Heart right ventricle (tissue), 16 donors: ENCODE measurements around the gene TPRG1L. TPM values are rescaled to one million over a fixed set of nuclear protein-coding genes. Genes with fewer than 3 reads are reported as not detected.

Experiments used
- ATAC-seq, 8 donors: fragments of 200-7000 bp; cut with Tn5 transposase; one replicate each; pipeline ENCODE4 v1.9.1; 2020; ENCODE audit warnings: mild to moderate bottlenecking in 8 of 8, moderate library complexity in 8 of 8, moderate number of reproducible peaks in 1 of 8
- DNase-seq, 2 donors: peaks; one replicate each; pipeline ENCODE4 v3.0.0-alpha.2; 2020
- H3K27ac ChIP-seq, 10 donors: fragments of 200-600 bp; sonication (generic) in 2 of 10; one replicate each; pipeline versions ENCODE4 v1.5.0 to v1.8.0; 2020 to 2022; ENCODE audit warnings: mild to moderate bottlenecking in 3 of 10
- H3K27me3 ChIP-seq, 7 donors: fragments of 200-600 bp; one replicate each; pipeline ENCODE4 v1.8.0; 2021 to 2022; ENCODE audit warnings: mild to moderate bottlenecking in 2 of 7
- H3K36me3 ChIP-seq, 9 donors: fragments of 200-600 bp; sonication (generic) in 1 of 9; one replicate each; pipeline versions ENCODE4 v1.5.0 to v1.8.0; 2020 to 2022; ENCODE audit warnings: mild to moderate bottlenecking in 2 of 9
- H3K4me1 ChIP-seq, 9 donors: fragments of 200-600 bp; sonication (generic) in 1 of 9; one replicate each; pipeline versions ENCODE4 v1.5.0 to v1.8.0; 2020 to 2022; ENCODE audit warnings: mild to moderate bottlenecking in 4 of 9
- H3K4me3 ChIP-seq, 10 donors: fragments of 200-600 bp; sonication (generic) in 2 of 10; one replicate each; pipeline versions ENCODE4 v1.5.0 to v1.8.0; 2020 to 2022; ENCODE audit warnings: mild to moderate bottlenecking in 7 of 10, moderate library complexity in 2 of 10
- H3K9me3 ChIP-seq, 11 donors: fragments of 200-600 bp in 10 of 11; sonication (generic) in 2 of 11; one replicate each; pipeline versions ENCODE4 v1.5.0 to v1.8.0; 2013 to 2022; ENCODE audit warnings: mild to moderate bottlenecking in 2 of 11, control low read depth in 1 of 11, moderate library complexity in 1 of 11
- WGBS, 2 donors: extraction: QIAGEN DNeasy Blood & Tissue Kit; methylation state at CpG; one replicate each; pipeline ENCODE4 v1.1.7; 2013; ENCODE audit warnings: inconsistent platforms in 1 of 2; 5-methylcytosine and 5-hydroxymethylcytosine counted together
- intact Hi-C, 10 donors: fragments of 100-400 bp; cut with DNase I; formaldehyde crosslinking; loops; one replicate each; pipeline versions ENCODE4 v1.11.1 to v1.14.2; 2022
- polyA plus RNA-seq, 2 donors: library from polyadenylated mRNA; stranded (reverse); fragments of 200-250 nt; gene quantifications; one replicate each; pipeline ENCODE4 v1.2.3, GENCODE V29; 2013
- total RNA-seq, 10 donors: library from RNA; stranded (reverse); fragmentation: NEBNext Ultra II Directional in 3 of 10; extraction: Animal tissue kit (Norgen Biotek cat#: 25700) in 3 of 10; gene quantifications; one replicate each; pipeline versions ENCODE4 v1.2.1 to v1.2.4, GENCODE V29; 2021 to 2023
- TF ChIP-seq, protein P1 (sequence below), 9 donors: fragments of 200-600 bp; sonication (generic) in 2 of 9; IDR thresholded peaks; one replicate each; pipeline versions ENCODE4 v1.5.0 to v1.8.0; 2021 to 2022; ENCODE audit warnings: antibody characterized with exemption in 9 of 9, mild to moderate bottlenecking in 5 of 9, moderate library complexity in 1 of 9
- donor health status: Arrhythmogenic right ventricular cardiomyopathy.
- donor health status: ischemic (EF 13 %, LVEDD 7.1; RV severe dilation, severe dysfunction).
- donor health status: healthy with polysubstance abuse.
- donor health status: DM: no; HTN: yes; CAD: no.
- donor health status: DM: no; HTN: no; CAD: no.
- donor health status: ischemic (EF 25% LVEDD 6.9; RV normal size, moderate dysfunction).
- donor health status: ischemic (EF 25% LVEDD 5.7; RV mildly dilated, moderate dysfunction).
- donor health status: healthy.
- donor health status: DM: yes; HTN: yes; CAD: no.
- donor health status: Ischemic cardiomyopathy.
- donor health status: ischemic (EF 35%, LVEDD 5.7; RV mildly dilated, moderate dysfunction).
- donor health status: nonischemic (EF 11% LVEDD 7.7; RV severe dilation, severe dysfunction).
- donor health status: DM: yes; HTN: yes; CAD: no.
- donor health status: PGD.
- donor health status: ischemic (EF 29% LVEDD 5.4; RV normal size, mild dysfunction).
- donor health status: nonischemic (EF 23%, LVEDD 6.1; RV moderate dilation, normal function).

TPRG1L gene
- total and polyA plus RNA-seq, 12 donors = 15.1 to 60.7 (median 49.0) TPM

DNA sequence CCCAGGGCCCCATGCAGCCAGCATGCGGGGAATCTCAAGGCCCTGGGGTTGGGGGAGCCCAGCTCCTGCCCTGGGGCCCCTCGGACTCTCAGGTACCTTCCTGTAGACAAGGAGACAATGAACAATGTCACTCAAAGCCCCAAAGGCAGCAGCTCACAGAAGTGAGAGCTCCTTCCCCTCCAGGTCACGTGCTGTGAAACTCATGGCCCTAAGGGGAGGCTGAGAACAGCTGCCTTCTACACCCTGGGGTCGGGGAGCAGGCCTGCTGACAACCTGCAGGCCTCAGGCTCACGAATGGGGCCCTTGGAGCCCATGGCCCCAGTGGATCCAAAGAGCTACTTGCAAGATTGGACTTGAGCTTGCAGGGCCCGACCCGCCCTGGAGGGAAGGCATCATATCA, 16.7 kb upstream of the TPRG1L start:
- H3K27me3 ChIP-seq = peaks cover 13 to 69% (median 49%) of the 10 kb centered on the region in 7 donors
- no peak for ATAC-seq
- TF ChIP-seq, protein P1, sequence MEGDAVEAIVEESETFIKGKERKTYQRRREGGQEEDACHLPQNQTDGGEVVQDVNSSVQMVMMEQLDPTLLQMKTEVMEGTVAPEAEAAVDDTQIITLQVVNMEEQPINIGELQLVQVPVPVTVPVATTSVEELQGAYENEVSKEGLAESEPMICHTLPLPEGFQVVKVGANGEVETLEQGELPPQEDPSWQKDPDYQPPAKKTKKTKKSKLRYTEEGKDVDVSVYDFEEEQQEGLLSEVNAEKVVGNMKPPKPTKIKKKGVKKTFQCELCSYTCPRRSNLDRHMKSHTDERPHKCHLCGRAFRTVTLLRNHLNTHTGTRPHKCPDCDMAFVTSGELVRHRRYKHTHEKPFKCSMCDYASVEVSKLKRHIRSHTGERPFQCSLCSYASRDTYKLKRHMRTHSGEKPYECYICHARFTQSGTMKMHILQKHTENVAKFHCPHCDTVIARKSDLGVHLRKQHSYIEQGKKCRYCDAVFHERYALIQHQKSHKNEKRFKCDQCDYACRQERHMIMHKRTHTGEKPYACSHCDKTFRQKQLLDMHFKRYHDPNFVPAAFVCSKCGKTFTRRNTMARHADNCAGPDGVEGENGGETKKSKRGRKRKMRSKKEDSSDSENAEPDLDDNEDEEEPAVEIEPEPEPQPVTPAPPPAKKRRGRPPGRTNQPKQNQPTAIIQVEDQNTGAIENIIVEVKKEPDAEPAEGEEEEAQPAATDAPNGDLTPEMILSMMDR (IDR thresholded peaks at IDR 0.05) = no peak
- intact Hi-C loops = no loop called here
- no peak overlapping the region for H3K4me3 ChIP-seq
- no peak overlapping the region for H3K27ac ChIP-seq
- peaks cover 7 to 23% (median 17%) of the 10 kb centered on the region in 9 donors for H3K4me1 ChIP-seq
- WGBS, 2 donors = 87 to 92% methylated on average over 7 of the region's 7 CpGs
- H3K9me3 ChIP-seq = no peaks in the 10 kb centered on the region
- H3K36me3 ChIP-seq = no peaks in the 10 kb centered on the region
- DNase-seq = no peak

GRCh38 chr1:3609016-3609768, 15.6 kb upstream of the TPRG1L start:
- whole genome bisulfite sequencing, 2 donors = 85 to 86% methylated on average over 22 of the region's 22 CpGs
- ATAC-seq (no peak), DNase-seq (no peak)
- intact Hi-C loops = no loop called here
- peaks cover 13 to 71% (median 49%) of the 10 kb centered on the region in 7 donors for H3K27me3 ChIP-seq
- H3K9me3 ChIP-seq = no peaks in the 10 kb centered on the region
- H3K36me3 ChIP-seq = no peaks in the 10 kb centered on the region
- no peak overlapping the region for H3K27ac ChIP-seq
- TF ChIP-seq, protein P1 (IDR thresholded peaks at IDR 0.05) = no peak
- no peak overlapping the region for H3K4me3 ChIP-seq
- peaks cover 7 to 23% (median 17%) of the 10 kb centered on the region in 9 donors for H3K4me1 ChIP-seq

GRCh38 chr1:3609769-3610526, 14.9 kb upstream of the TPRG1L start:
- Histone ChIP-seq H3K27ac (no peak overlapping the region), H3K4me3 (no peak overlapping the region), H3K9me3 (no peaks in the 10 kb centered on the region), H3K4me1 (peaks cover 7 to 23% (median 17%) of the 10 kb centered on the region in 9 donors), H3K36me3 (no peaks in the 10 kb centered on the region), H3K27me3 (peaks cover 13 to 68% (median 49%) of the 10 kb centered on the region in 7 donors)
- TF ChIP-seq, protein P1 (IDR thresholded peaks at IDR 0.05) = no peak
- intact Hi-C loops = no loop called here
- WGBS, 2 donors = 67 to 73% methylated on average over 24 of the region's 24 CpGs
- no peak for ATAC-seq
- no peak for DNase-seq

DNA sequence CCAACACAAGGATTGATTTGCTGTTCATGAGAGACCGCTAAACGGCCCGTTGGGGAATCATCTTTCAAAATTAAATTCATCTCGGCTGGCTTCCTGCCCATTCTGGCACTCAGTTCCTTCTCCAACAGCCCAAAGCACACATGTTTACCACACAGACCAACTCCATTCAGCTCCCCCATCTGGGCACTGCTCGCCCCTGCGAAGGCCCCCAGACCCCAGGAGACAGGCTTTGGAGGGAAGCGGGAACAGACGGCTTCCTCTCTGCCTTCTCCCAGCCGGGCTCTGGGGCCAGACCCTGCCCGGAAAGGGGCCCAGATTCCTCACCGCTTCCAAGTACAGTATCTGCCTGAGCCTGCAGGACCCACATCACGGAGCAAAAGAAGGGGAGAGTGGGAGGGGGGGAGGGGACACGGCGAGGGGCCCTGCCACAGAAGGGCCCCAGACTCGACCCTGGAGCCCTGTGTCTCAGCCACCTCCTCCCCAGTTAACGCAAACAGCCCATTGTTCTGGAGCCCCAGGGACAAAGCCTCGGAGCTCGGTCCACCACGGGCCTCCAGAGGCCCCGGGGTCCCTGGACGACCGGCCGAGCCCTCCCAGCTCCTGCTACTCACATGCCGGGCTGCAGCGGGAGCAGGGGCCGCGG, 14.2 kb upstream of the TPRG1L start:
- Histone ChIP-seq H3K27me3 (peaks cover 13 to 68% (median 52%) of the 10 kb centered on the region in 7 donors), H3K4me3 (peak overlapping the region; percentile 15 to 57 (median 46))
- DNase-seq = no peak

More for the DNA sequence above, 14.2 kb upstream of the TPRG1L start:
- intact Hi-C loops = no loop called here
- TF ChIP-seq, protein P1 (IDR thresholded peaks at IDR 0.05) = no peak
- WGBS, 2 donors = 7 to 9% methylated on average over 27 of the region's 27 CpGs
- ATAC-seq = no peak
- H3K27ac ChIP-seq = no peak overlapping the region
- no peaks in the 10 kb centered on the region for H3K36me3 ChIP-seq
- H3K4me1 ChIP-seq = peaks cover 7 to 23% (median 17%) of the 10 kb centered on the region in 9 donors
- no peaks in the 10 kb centered on the region for H3K9me3 ChIP-seq
